Measurements from ENCODE around the gene TBP. TPM values are rescaled to one million over a fixed set of nuclear protein-coding genes. Genes with fewer than 3 reads are reported as not detected.
"Not testable (repeated sequence)": the region's sequence is repeated elsewhere in the genome, so short reads cannot be mapped to it uniquely, and the experiment has no call there.

Gene TBP
- total RNA-seq (2014; rRNA removed; shearing (Covaris generic)) = 32.8 and 37.8 TPM in 2 replicates

GRCh38 chr6:170554013-170554795 lies at the start of gene TBP:
TSS of gene TBP (plus strand) at chr6:170554369. CDS start at chr6:170557030, 2,661 bp downstream.
- in situ Hi-C loops (cut with HindIII; ENCODE audit: low sequenced_read_pairs) = no loop called here
- DNase-seq (ENCODE audit: low spot score) = peak; percentile 100

GRCh38 chr6:170504479-170504878 lies 49.7 kb upstream of the TBP start:
- in situ Hi-C loops (cut with HindIII; ENCODE audit: low sequenced_read_pairs) = no loop called here
- DNase-seq (ENCODE audit: low spot score) = no peak

- in situ Hi-C loops (cut with HindIII; ENCODE audit: low sequenced_read_pairs) = no loop called here
- DNase-seq (ENCODE audit: low spot score) = peak; percentile 70
Measured at GRCh38 chr6:170505306-170505705, 48.9 kb upstream of the TBP start.

GRCh38 chr6:170506446-170506845 lies 47.7 kb upstream of the TBP start:
- in situ Hi-C loops (cut with HindIII; ENCODE audit: low sequenced_read_pairs) = no loop called here

GRCh38 chr6:170507728-170508127 lies 46.4 kb upstream of the TBP start:
- DNase-seq (ENCODE audit: low spot score); in situ Hi-C loops (cut with HindIII; ENCODE audit: low sequenced_read_pairs): not testable (repeated sequence)

More at GRCh38 chr6:170506446-170506845, 47.7 kb upstream of the TBP start:
- DNase-seq (ENCODE audit: low spot score) = peak; percentile 75

- DNase-seq (ENCODE audit: low spot score); in situ Hi-C loops (cut with HindIII; ENCODE audit: low sequenced_read_pairs): not testable (repeated sequence)
Measured at GRCh38 chr6:170508275-170508674, 45.9 kb upstream of the TBP start.

GRCh38 chr6:170508892-170509722 lies 45.1 kb upstream of the TBP start:
- DNase-seq (ENCODE audit: low spot score); in situ Hi-C loops (cut with HindIII; ENCODE audit: low sequenced_read_pairs): not testable (repeated sequence)

GRCh38 chr6:170509723-170510018 lies 44.5 kb upstream of the TBP start:
- no peak for DNase-seq (ENCODE audit: low spot score)
- in situ Hi-C loops (cut with HindIII; ENCODE audit: low sequenced_read_pairs) = no loop called here

- no peak for DNase-seq (ENCODE audit: low spot score)
- in situ Hi-C loops (cut with HindIII; ENCODE audit: low sequenced_read_pairs) = no loop called here
Measured at GRCh38 chr6:170510631-170511030, 43.5 kb upstream of the TBP start.

GRCh38 chr6:170512249-170512648 lies 41.9 kb upstream of the TBP start:
- in situ Hi-C loops (cut with HindIII; ENCODE audit: low sequenced_read_pairs) = no loop called here
- no peak for DNase-seq (ENCODE audit: low spot score)

GRCh38 chr6:170514908-170515307 lies 39.3 kb upstream of the TBP start:
- in situ Hi-C loops (cut with HindIII; ENCODE audit: low sequenced_read_pairs) = no loop called here

GRCh38 chr6:170516783-170517616 lies 37.2 kb upstream of the TBP start:
- peak; percentile 43 for DNase-seq (ENCODE audit: low spot score)
- in situ Hi-C loops (cut with HindIII; ENCODE audit: low sequenced_read_pairs) = no loop called here

More at GRCh38 chr6:170514908-170515307, 39.3 kb upstream of the TBP start:
- DNase-seq (ENCODE audit: low spot score) = no peak

- in situ Hi-C loops (cut with HindIII; ENCODE audit: low sequenced_read_pairs) = no loop called here
- no peak for DNase-seq (ENCODE audit: low spot score)
Measured at GRCh38 chr6:170522565-170523183, 31.5 kb upstream of the TBP start.

GRCh38 chr6:170523256-170524171 lies 30.7 kb upstream of the TBP start:
- no peak for DNase-seq (ENCODE audit: low spot score)
- in situ Hi-C loops (cut with HindIII; ENCODE audit: low sequenced_read_pairs) = no loop called here

GRCh38 chr6:170524172-170524502 lies 30.0 kb upstream of the TBP start:
- in situ Hi-C loops (cut with HindIII; ENCODE audit: low sequenced_read_pairs) = no loop called here
- DNase-seq (ENCODE audit: low spot score) = no peak

GRCh38 chr6:170525795-170526194 lies 28.4 kb upstream of the TBP start:
- in situ Hi-C loops (cut with HindIII; ENCODE audit: low sequenced_read_pairs) = no loop called here
- no peak for DNase-seq (ENCODE audit: low spot score)

- in situ Hi-C loops (cut with HindIII; ENCODE audit: low sequenced_read_pairs); DNase-seq (ENCODE audit: low spot score): not testable (repeated sequence)
Measured at GRCh38 chr6:170527995-170528394, 26.2 kb upstream of the TBP start.

- peak; percentile 86 for DNase-seq (ENCODE audit: low spot score)
- in situ Hi-C loops (cut with HindIII; ENCODE audit: low sequenced_read_pairs) = no loop called here
Measured at GRCh38 chr6:170529839-170530469, 24.2 kb upstream of the TBP start.

Data from G401 (cell line).